Effector memory CD8-positive, alpha-beta T cell (primary cell): ENCODE results near the gene IL1RAP.
"Not testable (repeated sequence)": the region's sequence is repeated elsewhere in the genome, so short reads cannot be mapped to it uniquely, and the experiment has no call there.

Experiments used
- ATAC-seq: fragments of 150-1000 bp; cut with Tn5 transposase; replicated peaks from 2 replicates; pipeline ENCODE4 v1.10.0; 2021; ENCODE audit warnings: mild to moderate bottlenecking, moderate library complexity
- DNase-seq, 3 experiments: peaks; one replicate each; pipeline ENCODE4 v3.0.0; 2021
- H3K27ac Mint-ChIP-seq, 2 donors: one replicate each; pipeline ENCODE4 v1.8.0; 2022; ENCODE audit warnings: mild to moderate bottlenecking in 2 of 2, mixed read lengths in 2 of 2, moderate library complexity in 2 of 2
- H3K27me3 Mint-ChIP-seq, 2 donors: one replicate each; pipeline ENCODE4 v1.8.0; 2022; ENCODE audit warnings: mixed read lengths in 2 of 2
- H3K36me3 Mint-ChIP-seq: one replicate; pipeline ENCODE4 v1.8.0; 2022; ENCODE audit warnings: mild to moderate bottlenecking, moderate library complexity, mixed read lengths; ENCODE audit not compliant: insufficient read depth
- H3K4me1 Mint-ChIP-seq, 2 donors: one replicate each; pipeline ENCODE4 v1.8.0; 2022; ENCODE audit warnings: low read depth in 2 of 2, mixed read lengths in 2 of 2
- H3K4me3 Mint-ChIP-seq, 2 donors: one replicate each; pipeline ENCODE4 v1.8.0; 2022; ENCODE audit warnings: mild to moderate bottlenecking in 2 of 2, mixed read lengths in 2 of 2, moderate library complexity in 2 of 2
- H3K9me3 Mint-ChIP-seq, 2 donors: one replicate each; pipeline ENCODE4 v1.8.0; 2022; ENCODE audit warnings: mixed read lengths in 2 of 2

Gene IL1RAP

GRCh38 chr3:190518531-190518930 is 4.6 kb downstream of the IL1RAP start:
- H3K4me3 Mint-ChIP-seq, result not testable (repeated sequence)

GRCh38 chr3:190519886-190520285 is 6.0 kb downstream of the IL1RAP start:
- Mint-ChIP-seq H3K27ac (no peak overlapping the region), H3K36me3 (no peaks in the 10 kb centered on the region), H3K9me3 (peaks cover 0 to 2% of the 10 kb centered on the region in 2 donors), H3K27me3 (no peaks in the 10 kb centered on the region), H3K4me1 (peaks cover 18 to 19% of the 10 kb centered on the region in 2 donors), H3K4me3 (no peak overlapping the region)
- DNase-seq, result no peak
- ATAC-seq, result no peak

More at GRCh38 chr3:190518531-190518930, 4.6 kb downstream of the IL1RAP start:
- not testable (repeated sequence) for H3K27me3 Mint-ChIP-seq, H3K36me3 Mint-ChIP-seq, DNase-seq, H3K27ac Mint-ChIP-seq, H3K9me3 Mint-ChIP-seq, ATAC-seq
- H3K4me1 Mint-ChIP-seq, result peaks cover 21% of the 10 kb centered on the region in 2 donors

- no peak for DNase-seq
- ATAC-seq, result no peak
- H3K9me3 Mint-ChIP-seq, result peaks cover 0 to 2% of the 10 kb centered on the region in 2 donors
- peaks cover 8 to 13% of the 10 kb centered on the region in 2 donors for H3K4me1 Mint-ChIP-seq
- no peaks in the 10 kb centered on the region for H3K27me3 Mint-ChIP-seq
- no peaks in the 10 kb centered on the region for H3K36me3 Mint-ChIP-seq
- no peak overlapping the region for H3K27ac Mint-ChIP-seq
- H3K4me3 Mint-ChIP-seq, result no peak overlapping the region
These were observed 8.1 kb downstream of the IL1RAP start for GRCh38 chr3:190521998-190522397.

GRCh38 chr3:190522621-190523222 is 8.8 kb downstream of the IL1RAP start:
- H3K27ac Mint-ChIP-seq, result no peak overlapping the region
- peaks cover 5 to 10% of the 10 kb centered on the region in 2 donors for H3K4me1 Mint-ChIP-seq
- DNase-seq (no peak), ATAC-seq (no peak)
- no peaks in the 10 kb centered on the region for H3K36me3 Mint-ChIP-seq
- peaks cover 0 to 2% of the 10 kb centered on the region in 2 donors for H3K9me3 Mint-ChIP-seq
- no peaks in the 10 kb centered on the region for H3K27me3 Mint-ChIP-seq
- H3K4me3 Mint-ChIP-seq, result no peak overlapping the region

- Mint-ChIP-seq H3K4me3 (no peak overlapping the region), H3K27ac (no peak overlapping the region), H3K9me3 (peaks cover 0 to 2% of the 10 kb centered on the region in 2 donors), H3K4me1 (peaks cover 8 to 10% of the 10 kb centered on the region in 2 donors), H3K27me3 (no peaks in the 10 kb centered on the region), H3K36me3 (no peaks in the 10 kb centered on the region)
- DNase-seq, result no peak
- no peak for ATAC-seq
These were observed 11.1 kb downstream of the IL1RAP start for GRCh38 chr3:190524942-190525341.

- no peaks in the 10 kb centered on the region for H3K27me3 Mint-ChIP-seq
- ATAC-seq (no peak), DNase-seq (no peak)
- H3K4me3 Mint-ChIP-seq, result no peak overlapping the region
- H3K4me1 Mint-ChIP-seq, result peaks cover 8 to 10% of the 10 kb centered on the region in 2 donors
- H3K27ac Mint-ChIP-seq, result no peak overlapping the region
- H3K36me3 Mint-ChIP-seq, result no peaks in the 10 kb centered on the region
- H3K9me3 Mint-ChIP-seq, result peaks cover 0 to 2% of the 10 kb centered on the region in 2 donors
These were observed 11.7 kb downstream of the IL1RAP start for GRCh38 chr3:190525634-190526033.

- ATAC-seq (no peak), DNase-seq (no peak)
- Mint-ChIP-seq H3K9me3 (peaks cover 0 to 2% of the 10 kb centered on the region in 2 donors), H3K4me1 (peaks cover 7 to 8% of the 10 kb centered on the region in 2 donors), H3K36me3 (no peaks in the 10 kb centered on the region), H3K4me3 (no peak overlapping the region), H3K27me3 (no peaks in the 10 kb centered on the region), H3K27ac (no peak overlapping the region)
These were observed 13.2 kb downstream of the IL1RAP start for GRCh38 chr3:190526787-190527762.

GRCh38 chr3:190528706-190529105 is 14.8 kb downstream of the IL1RAP start:
- no peak for DNase-seq
- Mint-ChIP-seq H3K36me3 (no peaks in the 10 kb centered on the region), H3K27ac (no peak overlapping the region), H3K4me1 (peaks cover 9 to 11% of the 10 kb centered on the region in 2 donors), H3K9me3 (no peaks in the 10 kb centered on the region), H3K27me3 (no peaks in the 10 kb centered on the region), H3K4me3 (no peak overlapping the region)
- ATAC-seq, result no peak

- Mint-ChIP-seq H3K36me3 (no peaks in the 10 kb centered on the region), H3K4me1 (peaks cover 8 to 12% of the 10 kb centered on the region in 2 donors), H3K9me3 (no peaks in the 10 kb centered on the region), H3K4me3 (no peak overlapping the region), H3K27me3 (no peaks in the 10 kb centered on the region), H3K27ac (no peak overlapping the region)
- no peak for DNase-seq
- ATAC-seq, result no peak
These were observed 17.5 kb downstream of the IL1RAP start for GRCh38 chr3:190531406-190531805.

- DNase-seq, result no peak
- Mint-ChIP-seq H3K36me3 (no peaks in the 10 kb centered on the region), H3K27ac (peak overlapping the region in 1 of 2 donors; percentile 19)
These were observed 18.9 kb downstream of the IL1RAP start for GRCh38 chr3:190532731-190533203.

GRCh38 chr3:190533511-190534281 is 19.8 kb downstream of the IL1RAP start:
- no peaks in the 10 kb centered on the region for H3K36me3 Mint-ChIP-seq
- H3K4me1 Mint-ChIP-seq, result peaks cover 12 to 19% of the 10 kb centered on the region in 2 donors
- no peak overlapping the region for H3K27ac Mint-ChIP-seq
- H3K9me3 Mint-ChIP-seq, result no peaks in the 10 kb centered on the region
- H3K27me3 Mint-ChIP-seq, result no peaks in the 10 kb centered on the region
- DNase-seq, result no peak
- ATAC-seq, result no peak
- no peak overlapping the region for H3K4me3 Mint-ChIP-seq

More at GRCh38 chr3:190532731-190533203, 18.9 kb downstream of the IL1RAP start:
- Mint-ChIP-seq H3K4me1 (peaks cover 8 to 13% of the 10 kb centered on the region in 2 donors), H3K4me3 (no peak overlapping the region), H3K27me3 (no peaks in the 10 kb centered on the region), H3K9me3 (no peaks in the 10 kb centered on the region)
- ATAC-seq, result no peak

- no peak overlapping the region for H3K27ac Mint-ChIP-seq
- no peak overlapping the region for H3K4me3 Mint-ChIP-seq
- DNase-seq (no peak), ATAC-seq (no peak)
- H3K9me3 Mint-ChIP-seq, result no peaks in the 10 kb centered on the region
- no peaks in the 10 kb centered on the region for H3K27me3 Mint-ChIP-seq
- H3K36me3 Mint-ChIP-seq, result no peaks in the 10 kb centered on the region
- peaks cover 15 to 16% of the 10 kb centered on the region in 2 donors for H3K4me1 Mint-ChIP-seq
These were observed 20.5 kb downstream of the IL1RAP start for GRCh38 chr3:190534386-190534785.

- H3K4me1 Mint-ChIP-seq, result peaks cover 15 to 17% of the 10 kb centered on the region in 2 donors
- no peak overlapping the region for H3K4me3 Mint-ChIP-seq
- no peaks in the 10 kb centered on the region for H3K9me3 Mint-ChIP-seq
- no peak for ATAC-seq
- no peak overlapping the region for H3K27ac Mint-ChIP-seq
- no peak for DNase-seq
- no peaks in the 10 kb centered on the region for H3K36me3 Mint-ChIP-seq
- H3K27me3 Mint-ChIP-seq, result no peaks in the 10 kb centered on the region
These were observed 21.1 kb downstream of the IL1RAP start for GRCh38 chr3:190534986-190535385.
